AG10803 (cell line): ENCODE measurements around the gene TUBB4A.

ENCODE experiments used
- DNase-seq: peaks from one replicate; pipeline ENCODE4 v3.0.0; 2010; ENCODE audit warnings: low read depth
- H3K4me3 ChIP-seq: 2 replicates; pipeline ENCODE4 v1.5.1; 2011; ENCODE audit warnings: mild to moderate bottlenecking, low read length, control low read depth
- CTCF ChIP-seq: conservative IDR thresholded peaks from 2 replicates; pipeline ENCODE4 v1.5.1; 2011; ENCODE audit warnings: mild to moderate bottlenecking, low read length, control low read depth, inconsistent platforms

TUBB4A gene

GRCh38 chr19:6455924-6456323 is 46.2 kb downstream of the TUBB4A start:
- H3K4me3 ChIP-seq, result no peak overlapping the region
- TF ChIP-seq CTCF, result no peak
- no peak for DNase-seq

GRCh38 chr19:6453951-6454565 is 48.1 kb downstream of the TUBB4A start:
- DNase-seq, result no peak
- TF ChIP-seq CTCF, result no peak
- H3K4me3 ChIP-seq, result no peak overlapping the region

- DNase-seq, result no peak
- TF ChIP-seq CTCF, result no peak
- no peak overlapping the region for H3K4me3 ChIP-seq
Observed at GRCh38 chr19:6452899-6453298, 49.2 kb downstream of the TUBB4A start.

- TF ChIP-seq CTCF, result no peak
- no peak overlapping the region for H3K4me3 ChIP-seq
- DNase-seq, result no peak
Observed at GRCh38 chr19:6452223-6452614, 49.9 kb downstream of the TUBB4A start.

GRCh38 chr19:6451583-6452222 is 50.4 kb downstream of the TUBB4A start:
- no peak overlapping the region for H3K4me3 ChIP-seq
- TF ChIP-seq CTCF, result no peak
- DNase-seq, result no peak

GRCh38 chr19:6450166-6450565 is 51.9 kb downstream of the TUBB4A start:
- DNase-seq, result no peak
- H3K4me3 ChIP-seq, result no peak overlapping the region
- no peak for TF ChIP-seq CTCF

- no peak for TF ChIP-seq CTCF
- no peak for DNase-seq
- H3K4me3 ChIP-seq, result no peak overlapping the region
Observed at GRCh38 chr19:6448045-6448444, 54.1 kb downstream of the TUBB4A start.
